GM03348 (cell line): ENCODE results near the gene ABCA1.
"Not testable (repeated sequence)": the region's sequence is repeated elsewhere in the genome, so short reads cannot be mapped to it uniquely, and the experiment has no call there.

Source experiments
- DNase-seq: peaks from one replicate; pipeline ENCODE4 v3.0.0; 2012; ENCODE audit warnings: low spot score

The ABCA1 gene

GRCh38 chr9:104927912-104928740 lies at the start of gene ABCA1:
ABCA1 (minus strand) TSS chr9:104928155; CDS start chr9:104903679, 24,476 bp downstream.
- DNase-seq: peak; percentile 90

GRCh38 chr9:104977580-104977979 lies 49.6 kb upstream of the ABCA1 start:
- no peak for DNase-seq

- no peak for DNase-seq
These were observed 49.2 kb upstream of the ABCA1 start for GRCh38 chr9:104977168-104977567.

- not testable (repeated sequence) for DNase-seq
These were observed 48.1 kb upstream of the ABCA1 start for GRCh38 chr9:104975966-104976595.

GRCh38 chr9:104974053-104974962 lies 46.4 kb upstream of the ABCA1 start:
- no peak for DNase-seq

- DNase-seq: no peak
These were observed 44.4 kb upstream of the ABCA1 start for GRCh38 chr9:104972242-104972866.

GRCh38 chr9:104971511-104971910 lies 43.6 kb upstream of the ABCA1 start:
- no peak for DNase-seq

GRCh38 chr9:104970271-104970987 lies 42.5 kb upstream of the ABCA1 start:
- peak; percentile 48 for DNase-seq

- DNase-seq: no peak
These were observed 41.2 kb upstream of the ABCA1 start for GRCh38 chr9:104969116-104969515.

- DNase-seq: peak; percentile 95
These were observed 40.3 kb upstream of the ABCA1 start for GRCh38 chr9:104968025-104968982.

- no peak for DNase-seq
These were observed 35.1 kb upstream of the ABCA1 start for GRCh38 chr9:104963076-104963475.

GRCh38 chr9:104961701-104962359 lies 33.9 kb upstream of the ABCA1 start:
- no peak for DNase-seq

GRCh38 chr9:104961238-104961637 lies 33.3 kb upstream of the ABCA1 start:
- no peak for DNase-seq

GRCh38 chr9:104960662-104961061 lies 32.7 kb upstream of the ABCA1 start:
- no peak for DNase-seq

GRCh38 chr9:104958751-104959150 lies 30.8 kb upstream of the ABCA1 start:
- no peak for DNase-seq

GRCh38 chr9:104958006-104958405 lies 30.1 kb upstream of the ABCA1 start:
- DNase-seq: not testable (repeated sequence)

GRCh38 chr9:104951487-104951886 lies 23.5 kb upstream of the ABCA1 start:
- no peak for DNase-seq

- DNase-seq: no peak
These were observed 22.9 kb upstream of the ABCA1 start for GRCh38 chr9:104950838-104951237.

GRCh38 chr9:104948277-104948676 lies 20.3 kb upstream of the ABCA1 start:
- no peak for DNase-seq

- DNase-seq: no peak
These were observed 16.9 kb upstream of the ABCA1 start for GRCh38 chr9:104944871-104945270.
